Activated CD4-positive, alpha-beta T cell treated with anti-CD3 and anti-CD28 coated beads, Interleukin-2, Interleukin-6, amounts not matched to agents 100 ng/mL and 50 ng/mL, durations not matched to agents 16 hours and 8 hours (primary cell): ENCODE data around the gene ASIC5.
"Not testable (repeated sequence)": the region's sequence is repeated elsewhere in the genome, so short reads cannot be mapped to it uniquely, and the experiment has no call there.

Experiments
- DNase-seq: peaks from one replicate; pipeline ENCODE4 v3.0.0-alpha.2; 2020

ASIC5 gene

GRCh38 chr4:155866177-155866576 is at the start of gene ASIC5:
TSS of gene ASIC5 (minus strand) at chr4:155866277. CDS start at chr4:155866226, 51 bp downstream.
- DNase-seq = no peak

- DNase-seq = no peak
Observed at GRCh38 chr4:155914782-155915181, 48.7 kb upstream of the ASIC5 start.

- peak; percentile 8 for DNase-seq
Observed at GRCh38 chr4:155911905-155912304, 45.8 kb upstream of the ASIC5 start.

GRCh38 chr4:155909615-155910226 is 43.6 kb upstream of the ASIC5 start:
- DNase-seq = no peak

GRCh38 chr4:155908187-155909139 is 42.4 kb upstream of the ASIC5 start:
- no peak for DNase-seq

- DNase-seq = no peak
Observed at GRCh38 chr4:155907556-155907955, 41.5 kb upstream of the ASIC5 start.

- DNase-seq = no peak
Observed at GRCh38 chr4:155906554-155907247, 40.6 kb upstream of the ASIC5 start.

GRCh38 chr4:155904331-155904730 is 38.3 kb upstream of the ASIC5 start:
- no peak for DNase-seq

- no peak for DNase-seq
Observed at GRCh38 chr4:155903453-155903852, 37.4 kb upstream of the ASIC5 start, which contains the start of gene TDO2. TSS of gene TDO2 (plus strand) at chr4:155903696. CDS start at chr4:155903759, 63 bp downstream.

GRCh38 chr4:155901013-155901412 is 34.9 kb upstream of the ASIC5 start:
- no peak for DNase-seq

- DNase-seq = no peak
Observed at GRCh38 chr4:155900381-155900780, 34.3 kb upstream of the ASIC5 start.

- DNase-seq = no peak
Observed at GRCh38 chr4:155899891-155900290, 33.8 kb upstream of the ASIC5 start.

- not testable (repeated sequence) for DNase-seq
Observed at GRCh38 chr4:155898371-155898770, 32.3 kb upstream of the ASIC5 start.

- DNase-seq = no peak
Observed at GRCh38 chr4:155891058-155891457, 25.0 kb upstream of the ASIC5 start.

- no peak for DNase-seq
Observed at GRCh38 chr4:155889946-155890345, 23.9 kb upstream of the ASIC5 start.

- DNase-seq = no peak
Observed at GRCh38 chr4:155889031-155889793, 23.1 kb upstream of the ASIC5 start.

- DNase-seq = no peak
Observed at GRCh38 chr4:155887847-155888570, 21.9 kb upstream of the ASIC5 start.

GRCh38 chr4:155887045-155887444 is 21.0 kb upstream of the ASIC5 start:
- DNase-seq = no peak

GRCh38 chr4:155885666-155886065 is 19.6 kb upstream of the ASIC5 start:
- no peak for DNase-seq

GRCh38 chr4:155883895-155884294 is 17.8 kb upstream of the ASIC5 start:
- no peak for DNase-seq

- no peak for DNase-seq
Observed at GRCh38 chr4:155881555-155881954, 15.5 kb upstream of the ASIC5 start.

- no peak for DNase-seq
Observed at GRCh38 chr4:155879767-155880166, 13.7 kb upstream of the ASIC5 start.
